SU-DHL-6 (cell line): ENCODE measurements around the gene SEC62.

Source experiments
- H2AFZ ChIP-seq: fragments of 200-600 bp; sonication (generic); 2 replicates; pipeline ENCODE4 v1.6.1; 2014; ENCODE audit warnings: low read depth, mild to moderate bottlenecking, moderate library complexity, mixed read lengths, antibody characterized with exemption, low read length; ENCODE audit not compliant: severe bottlenecking
- H3F3A ChIP-seq: fragments of 200-600 bp; shearing (Covaris generic); 2 replicates; pipeline ENCODE4 v1.6.0; 2016; ENCODE audit warnings: antibody characterized with exemption, mild to moderate bottlenecking; ENCODE audit not compliant: insufficient read depth
- H3K27ac ChIP-seq: fragments of 200-600 bp; sonication (generic); 2 replicates; pipeline ENCODE4 v1.5.1; 2016; ENCODE audit warnings: low read depth, mild to moderate bottlenecking, low read length, moderate library complexity, mixed read lengths
- H3K27me3 ChIP-seq: fragments of 200-600 bp; sonication (generic), shearing (Covaris generic); 2 replicates; pipeline ENCODE4 v1.6.0; 2014; ENCODE audit warnings: mild to moderate bottlenecking, low read length
- H3K36me3 ChIP-seq: fragments of 200-600 bp; sonication (generic); 2 replicates; pipeline ENCODE4 v1.6.1; 2014; ENCODE audit warnings: mild to moderate bottlenecking, low read length, mixed read lengths
- H3K4me2 ChIP-seq: fragments of 300-600, 200-600 bp; shearing (Covaris generic), sonication (generic); 2 replicates; pipeline ENCODE4 v1.6.0; 2014; ENCODE audit warnings: low read length, low read depth, mild to moderate bottlenecking; ENCODE audit not compliant: poor library complexity, severe bottlenecking
- H3K4me3 ChIP-seq: fragments of 200-600 bp; sonication (generic); 2 replicates; pipeline ENCODE4 v1.5.1; 2014; ENCODE audit warnings: antibody characterized with exemption, low read length, mild to moderate bottlenecking, mixed read lengths; ENCODE audit not compliant: insufficient read depth, poor library complexity, severe bottlenecking
- H3K79me2 ChIP-seq: fragments of 200-600 bp; sonication (generic); 2 replicates; pipeline ENCODE4 v1.6.1; 2014; ENCODE audit warnings: mild to moderate bottlenecking, low read length, moderate library complexity; ENCODE audit not compliant: insufficient read depth
- H3K9ac ChIP-seq: fragments of 200-600 bp; sonication (generic); 2 replicates; pipeline ENCODE4 v1.7.0; 2014; ENCODE audit warnings: mild to moderate bottlenecking, low read length
- H3K9me2 ChIP-seq: fragments of 200-600 bp; sonication (generic); replicated peaks from 2 replicates; pipeline ENCODE4 v1.6.1; 2014; ENCODE audit warnings: low read length; ENCODE audit not compliant: insufficient read depth
- H3K9me3 ChIP-seq: fragments of 200-600 bp; sonication (generic); 2 replicates; pipeline ENCODE4 v1.6.1; 2014; ENCODE audit warnings: low read length, mixed read lengths; ENCODE audit not compliant: insufficient read depth
- H4K20me1 ChIP-seq: fragments of 200-600 bp; sonication (generic); 2 replicates; pipeline ENCODE4 v1.6.1; 2014; ENCODE audit warnings: low read depth, mild to moderate bottlenecking, antibody characterized with exemption, low read length, moderate library complexity, mixed read lengths
- EZH2phosphoT487 ChIP-seq: fragments of 200-600 bp; sonication (generic), shearing (Covaris generic); conservative IDR thresholded peaks from 2 replicates; pipeline ENCODE4 v1.6.1; 2018; ENCODE audit warnings: mild to moderate bottlenecking, antibody characterized with exemption, low read length, moderate library complexity, mixed read lengths
- TF ChIP-seq, protein P1 (sequence below): fragments of 200-600 bp; sonication (generic); IDR thresholded peaks from one replicate; pipeline ENCODE4 v1.5.1; 2017; ENCODE audit warnings: antibody characterized with exemption, mild to moderate bottlenecking, low read length, moderate library complexity; ENCODE audit not compliant: insufficient read depth, poor library complexity, severe bottlenecking

Gene SEC62, protein sequence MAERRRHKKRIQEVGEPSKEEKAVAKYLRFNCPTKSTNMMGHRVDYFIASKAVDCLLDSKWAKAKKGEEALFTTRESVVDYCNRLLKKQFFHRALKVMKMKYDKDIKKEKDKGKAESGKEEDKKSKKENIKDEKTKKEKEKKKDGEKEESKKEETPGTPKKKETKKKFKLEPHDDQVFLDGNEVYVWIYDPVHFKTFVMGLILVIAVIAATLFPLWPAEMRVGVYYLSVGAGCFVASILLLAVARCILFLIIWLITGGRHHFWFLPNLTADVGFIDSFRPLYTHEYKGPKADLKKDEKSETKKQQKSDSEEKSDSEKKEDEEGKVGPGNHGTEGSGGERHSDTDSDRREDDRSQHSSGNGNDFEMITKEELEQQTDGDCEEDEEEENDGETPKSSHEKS

DNA sequence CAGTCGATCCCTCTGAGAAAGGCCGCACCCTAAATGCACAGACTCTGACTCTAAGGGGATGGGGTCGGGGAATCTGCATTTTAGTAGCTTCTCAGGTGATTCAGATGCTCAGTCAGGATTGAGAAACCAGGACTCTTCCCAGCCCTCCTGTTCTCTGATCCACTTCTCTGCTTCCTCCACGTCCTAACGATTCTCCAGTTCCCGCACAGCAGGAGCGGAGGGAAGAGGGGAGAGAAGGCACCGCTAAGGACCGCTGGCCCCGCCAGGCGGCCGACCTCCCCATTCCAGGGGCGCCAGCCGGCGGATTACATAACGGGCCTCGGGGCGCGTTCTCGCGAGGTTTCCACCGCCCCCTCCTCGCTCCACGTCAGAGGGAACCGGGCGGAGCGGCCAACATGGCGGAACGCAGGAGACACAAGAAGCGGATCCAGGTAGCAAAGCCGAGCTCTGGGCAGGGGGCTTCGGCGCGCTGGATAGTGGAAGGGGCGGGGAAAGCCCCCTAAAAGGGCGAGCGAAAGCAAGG, at the start of gene SEC62:
Gene SEC62 (plus strand): TSS at position 380 of the 523 bp plus-strand sequence. CDS start 16 bp downstream, at position 396.
- peaks cover 97% of the 10 kb centered on the region for H3K79me2 ChIP-seq
- no peaks in the 10 kb centered on the region for H4K20me1 ChIP-seq
- TF ChIP-seq EZH2phosphoT487, result no peak
- TF ChIP-seq, protein P1, sequence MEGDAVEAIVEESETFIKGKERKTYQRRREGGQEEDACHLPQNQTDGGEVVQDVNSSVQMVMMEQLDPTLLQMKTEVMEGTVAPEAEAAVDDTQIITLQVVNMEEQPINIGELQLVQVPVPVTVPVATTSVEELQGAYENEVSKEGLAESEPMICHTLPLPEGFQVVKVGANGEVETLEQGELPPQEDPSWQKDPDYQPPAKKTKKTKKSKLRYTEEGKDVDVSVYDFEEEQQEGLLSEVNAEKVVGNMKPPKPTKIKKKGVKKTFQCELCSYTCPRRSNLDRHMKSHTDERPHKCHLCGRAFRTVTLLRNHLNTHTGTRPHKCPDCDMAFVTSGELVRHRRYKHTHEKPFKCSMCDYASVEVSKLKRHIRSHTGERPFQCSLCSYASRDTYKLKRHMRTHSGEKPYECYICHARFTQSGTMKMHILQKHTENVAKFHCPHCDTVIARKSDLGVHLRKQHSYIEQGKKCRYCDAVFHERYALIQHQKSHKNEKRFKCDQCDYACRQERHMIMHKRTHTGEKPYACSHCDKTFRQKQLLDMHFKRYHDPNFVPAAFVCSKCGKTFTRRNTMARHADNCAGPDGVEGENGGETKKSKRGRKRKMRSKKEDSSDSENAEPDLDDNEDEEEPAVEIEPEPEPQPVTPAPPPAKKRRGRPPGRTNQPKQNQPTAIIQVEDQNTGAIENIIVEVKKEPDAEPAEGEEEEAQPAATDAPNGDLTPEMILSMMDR, result peak; percentile 49
- H3K9ac ChIP-seq, result peak within 1 kb of the TSS; percentile 75
- H3F3A ChIP-seq, result peaks cover 57% of the 10 kb centered on the region
- no peaks in the 10 kb centered on the region for H3K27me3 ChIP-seq
- H2AFZ ChIP-seq, result no peak within 1 kb of the TSS
- peak within 1 kb of the TSS; percentile 81 for H3K4me3 ChIP-seq
- peaks cover 36% of the 10 kb centered on the region for H3K36me3 ChIP-seq
- H3K9me2 ChIP-seq, result no peaks in the 10 kb centered on the region
- no peaks in the 10 kb centered on the region for H3K9me3 ChIP-seq
- peak within 1 kb of the TSS; percentile 97 for H3K27ac ChIP-seq
- H3K4me2 ChIP-seq, result peak within 1 kb of the TSS; percentile 96

DNA sequence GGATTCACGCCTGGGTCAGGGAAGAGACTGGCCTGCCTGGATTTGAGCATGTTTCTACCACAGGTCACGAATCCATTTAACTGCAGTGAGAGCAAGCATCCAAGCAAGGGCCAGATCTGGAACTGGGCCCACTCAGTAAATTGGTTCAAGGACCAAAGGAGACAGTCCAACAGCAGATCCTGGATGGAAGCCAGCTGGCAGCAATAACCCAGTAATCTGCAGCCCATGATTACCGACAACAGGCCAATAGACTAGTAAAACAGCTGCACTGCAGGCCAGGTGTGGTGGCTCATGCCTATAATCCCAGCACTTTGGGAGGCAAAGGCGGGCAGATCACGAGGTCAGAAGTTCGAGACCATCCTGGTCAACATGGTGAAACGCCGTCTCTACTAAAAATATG, 43.4 kb upstream of the SEC62 start:
- H2AFZ ChIP-seq, result no peak overlapping the region
- no peak overlapping the region for H3K27ac ChIP-seq
- H3K27me3 ChIP-seq, result no peaks in the 10 kb centered on the region
- no peaks in the 10 kb centered on the region for H3K36me3 ChIP-seq
- no peak overlapping the region for H3K4me3 ChIP-seq
- no peaks in the 10 kb centered on the region for H3K79me2 ChIP-seq
- TF ChIP-seq, protein P1, result no peak
- TF ChIP-seq EZH2phosphoT487, result no peak
- H3K9me3 ChIP-seq, result no peaks in the 10 kb centered on the region
- H4K20me1 ChIP-seq, result no peaks in the 10 kb centered on the region
- H3F3A ChIP-seq, result no peaks in the 10 kb centered on the region
- H3K9me2 ChIP-seq, result no peaks in the 10 kb centered on the region
- no peak overlapping the region for H3K9ac ChIP-seq
- H3K4me2 ChIP-seq, result no peak overlapping the region

DNA sequence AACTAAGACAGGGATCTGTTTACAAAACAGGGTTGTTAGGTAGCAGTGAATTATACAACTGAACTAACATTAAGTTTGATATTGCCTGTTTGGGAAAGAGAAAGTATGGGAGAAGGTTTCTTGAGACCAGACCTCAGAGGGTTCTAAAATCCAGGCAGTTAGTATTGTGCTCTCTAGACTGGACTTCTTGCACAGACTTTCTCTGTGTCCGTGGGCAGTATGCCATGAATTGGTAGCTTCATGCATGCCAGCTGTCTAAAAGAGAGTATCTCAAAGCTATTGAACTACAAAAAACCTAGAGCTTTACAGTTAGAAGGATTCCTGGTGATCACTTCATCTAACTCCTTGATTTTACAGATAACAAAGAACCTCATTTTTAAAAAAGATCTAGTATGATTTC, 42.8 kb upstream of the SEC62 start:
- Histone ChIP-seq H3K27me3 (no peaks in the 10 kb centered on the region), H2AFZ (no peak overlapping the region), H3F3A (no peaks in the 10 kb centered on the region), H3K27ac (no peak overlapping the region), H3K36me3 (no peaks in the 10 kb centered on the region), H4K20me1 (no peaks in the 10 kb centered on the region), H3K4me2 (no peak overlapping the region), H3K9me3 (no peaks in the 10 kb centered on the region), H3K4me3 (no peak overlapping the region), H3K79me2 (no peaks in the 10 kb centered on the region), H3K9me2 (no peaks in the 10 kb centered on the region), H3K9ac (no peak overlapping the region)
- TF ChIP-seq, protein P1, result no peak
